Epithelial cell of esophagus (primary cell): ENCODE measurements around the gene ANKRD1.
A peak's percentile ranks its signal among the peaks of the same experiment; 100 is the strongest.

Experiments used
- DNase-seq: peaks from one replicate; pipeline ENCODE4 v3.0.0; 2010; ENCODE audit warnings: low read depth
- H3K4me3 ChIP-seq: 2 replicates; pipeline ENCODE4 v1.5.1; 2011; ENCODE audit warnings: mild to moderate bottlenecking, low read length, control low read depth
- CTCF ChIP-seq: IDR thresholded peaks from 2 replicates; pipeline ENCODE4 v1.5.1; 2011; ENCODE audit warnings: low read depth, mild to moderate bottlenecking, low read length, control low read depth, inconsistent platforms; ENCODE audit not compliant: insufficient read depth; ENCODE audit errors: missing control alignments

Gene ANKRD1

GRCh38 chr10:90872648-90873020 lies 48.3 kb downstream of the ANKRD1 start:
- peak overlapping the region; percentile 88 for H3K4me3 ChIP-seq
- TF ChIP-seq CTCF: no peak
- DNase-seq: no peak

- H3K4me3 ChIP-seq: peak within 1 kb of the TSS; percentile 88
- DNase-seq: peak; percentile 93
- no peak for TF ChIP-seq CTCF
Observed at GRCh38 chr10:90871766-90872647, 48.9 kb downstream of the ANKRD1 start, which contains the start of gene RPP30. Gene RPP30 (plus strand): TSS chr10:90871974. CDS start chr10:90871987, 13 bp downstream.

GRCh38 chr10:90871279-90871765 lies 49.6 kb downstream of the ANKRD1 start:
- TF ChIP-seq CTCF: peak; percentile 68
- peak; percentile 72 for DNase-seq
- peak overlapping the region; percentile 88 for H3K4me3 ChIP-seq

GRCh38 chr10:90866050-90866598 lies 54.8 kb downstream of the ANKRD1 start:
- no peak for DNase-seq
- H3K4me3 ChIP-seq: no peak overlapping the region
- no peak for TF ChIP-seq CTCF

- H3K4me3 ChIP-seq: no peak overlapping the region
- peak; percentile 31 for TF ChIP-seq CTCF
- DNase-seq: no peak
Observed at GRCh38 chr10:90865401-90865800, 55.5 kb downstream of the ANKRD1 start.

- DNase-seq: peak; percentile 66
- TF ChIP-seq CTCF: peak; percentile 82
- no peak overlapping the region for H3K4me3 ChIP-seq
Observed at GRCh38 chr10:90862908-90863514, 57.9 kb downstream of the ANKRD1 start.
